K562 (cell line): ENCODE results near the gene DOK3. TPM values are rescaled to one million over a fixed set of nuclear protein-coding genes. Genes with fewer than 3 reads are reported as not detected.
A peak's percentile ranks its signal among the peaks of the same experiment; 100 is the strongest.

Experiments used
- BRD4 ChIP-seq: fragments of 200-600 bp; sonication (generic); IDR thresholded peaks from 2 replicates; pipeline ENCODE4 v1.6.1; 2017; ENCODE audit warnings: inconsistent platforms
- HDAC3 ChIP-seq: fragments of 450-650 bp; IDR thresholded peaks from 2 replicates; pipeline ENCODE4 v1.6.1; 2018; ENCODE audit warnings: borderline replicate concordance, mild to moderate bottlenecking, moderate library complexity; ENCODE audit not compliant: partially characterized antibody
- IFI16 ChIP-seq: fragments of 250-450 bp; sonication (Bioruptor Pico); IDR thresholded peaks from 2 replicates; pipeline ENCODE4 v2.1.2; 2022; ENCODE audit warnings: mild to moderate bottlenecking, inconsistent platforms
- KAT2B ChIP-seq: IDR thresholded peaks from one replicate; pipeline ENCODE4 v1.6.1; 2012; ENCODE audit warnings: low read depth, mild to moderate bottlenecking, control low read depth, inconsistent platforms, low read length, moderate library complexity
- KDM1A ChIP-seq, 2 experiments: fragments of 450-650 bp; IDR thresholded peaks; 2 replicates each; pipeline ENCODE4 v1.6.1; 2016; ENCODE audit warnings: mild to moderate bottlenecking in 2 of 2
- LCOR ChIP-seq: sonication (generic); formaldehyde crosslinking; IDR thresholded peaks from 2 replicates; pipeline ENCODE4 v1.8.0; 2022; ENCODE audit warnings: mild to moderate bottlenecking, missing genetic modification reagents
- MIER1 ChIP-seq: fragments of 450-650 bp; IDR thresholded peaks from 2 replicates; pipeline ENCODE4 v1.6.1; 2016; ENCODE audit warnings: antibody characterized with exemption, mild to moderate bottlenecking, low read depth
- MYC ChIP-seq, 2 experiments: fragments of 250-450 bp in 1 of 2; sonication (Bioruptor Pico) in 1 of 2; IDR thresholded peaks; 2 replicates each; pipeline versions ENCODE4 v1.5.1 to v1.6.1; 2012 to 2021; ENCODE audit warnings: low read depth in 2 of 2, borderline replicate concordance in 1 of 2, improper control_type of control experiment in 1 of 2, low read length in 1 of 2, mild to moderate bottlenecking in 1 of 2, moderate library complexity in 1 of 2
- NBN ChIP-seq: fragments of 450-650 bp; IDR thresholded peaks from 2 replicates; pipeline ENCODE4 v1.6.1; 2016; ENCODE audit warnings: low read depth, mild to moderate bottlenecking
- NR2C2 ChIP-seq, 2 experiments: fragments of 200-800 bp in 1 of 2; sonication (Bioruptor generic) in 1 of 2; sonication (generic) in 1 of 2; formaldehyde crosslinking in 1 of 2; IDR thresholded peaks; 2 replicates each; pipeline versions ENCODE4 v1.6.1 to v1.8.0; 2016 to 2022; ENCODE audit warnings: mild to moderate bottlenecking in 1 of 2, missing compliant biosample characterization in 1 of 2, missing genetic modification characterization in 1 of 2, missing genetic modification reagents in 1 of 2
- PCBP2 ChIP-seq: fragments of 200-400 bp; formaldehyde crosslinking; IDR thresholded peaks from 2 replicates; pipeline ENCODE4 v1.6.1; 2018; ENCODE audit warnings: low read length, low read depth, mild to moderate bottlenecking, moderate library complexity; ENCODE audit not compliant: poor library complexity, severe bottlenecking
- TBP ChIP-seq: optimal IDR thresholded peaks from 2 replicates; pipeline ENCODE3; 2011; ENCODE audit warnings: low read depth, low read length, improper control_type of control experiment
- U2AF1 ChIP-seq: fragments of 200-400 bp; formaldehyde crosslinking; optimal IDR thresholded peaks from 2 replicates; pipeline ENCODE3; 2017; ENCODE audit warnings: mild to moderate bottlenecking, low read depth, low read length, moderate library complexity
- ZZZ3 ChIP-seq: fragments of 450-650 bp; IDR thresholded peaks from 2 replicates; pipeline ENCODE4 v1.6.1; 2016; ENCODE audit warnings: antibody characterized with exemption, mild to moderate bottlenecking, moderate library complexity
- polyA plus RNA-seq, 8 experiments: library from polyadenylated mRNA; depleted of rRNA in 4 of 8; stranded (reverse) in 5 of 8; unstranded in 3 of 8; fragments of >200 nt; fragmentation: Nextera tagmentation in 2 of 8; fragmentation: Illumina TruSeq in 1 of 8; extraction: Ambion mirVana in 2 of 8; extraction: Trizol in 1 of 8; gene quantifications; 2 replicates each; pipeline versions ENCODE4 v1.2.1 to v1.2.3, GENCODE V29; 2011 to 2014; ENCODE audit warnings: inconsistent platforms in 1 of 8, missing spikeins in 1 of 8
- total RNA-seq, 7 experiments: library from RNA; depleted of rRNA in 6 of 7; stranded (reverse); fragments of >200 nt in 6 of 7; fragmentation: Illumina TruSeq in 2 of 7; extraction: Trizol in 2 of 7; gene quantifications; 2 replicates each; pipeline versions ENCODE4 v1.2.1 to v1.2.3, GENCODE V29; 2011 to 2021; ENCODE audit warnings: low replicate concordance in 1 of 7
- TF ChIP-seq, protein P1 (sequence below): fragments of 250-450 bp; sonication (Bioruptor Pico); IDR thresholded peaks from 2 replicates; pipeline ENCODE4 v1.5.1; 2021; ENCODE audit warnings: mild to moderate bottlenecking
- TF ChIP-seq, protein P2 (sequence below): fragments of 450-650 bp; formaldehyde crosslinking; IDR thresholded peaks from 2 replicates; pipeline ENCODE4 v1.4.0; 2022; ENCODE audit warnings: mild to moderate bottlenecking, moderate library complexity
- TF ChIP-seq, protein P3 (sequence below), 2 experiments: fragments of 450-650 bp in 1 of 2; IDR thresholded peaks; 2 replicates each; pipeline ENCODE4 v1.6.1; 2011 to 2017; ENCODE audit warnings: low read depth in 2 of 2, antibody characterized with exemption in 1 of 2, borderline replicate concordance in 1 of 2, low read length in 1 of 2, mild to moderate bottlenecking in 1 of 2, mixed read lengths in 1 of 2; ENCODE audit not compliant: control insufficient read depth in 1 of 2
- TF ChIP-seq, protein P4 (sequence below): fragments of 450-650 bp; formaldehyde crosslinking; IDR thresholded peaks from 2 replicates; pipeline ENCODE4 v1.4.0; 2022; ENCODE audit warnings: missing genetic modification characterization

DOK3 gene
- total and polyA plus RNA-seq, 9 of the 15 experiments (the other 6 are each of a cell fraction or from before 2014, with no cell fraction given) = 1.3 to 23.0 (median 8.0) TPM

DNA sequence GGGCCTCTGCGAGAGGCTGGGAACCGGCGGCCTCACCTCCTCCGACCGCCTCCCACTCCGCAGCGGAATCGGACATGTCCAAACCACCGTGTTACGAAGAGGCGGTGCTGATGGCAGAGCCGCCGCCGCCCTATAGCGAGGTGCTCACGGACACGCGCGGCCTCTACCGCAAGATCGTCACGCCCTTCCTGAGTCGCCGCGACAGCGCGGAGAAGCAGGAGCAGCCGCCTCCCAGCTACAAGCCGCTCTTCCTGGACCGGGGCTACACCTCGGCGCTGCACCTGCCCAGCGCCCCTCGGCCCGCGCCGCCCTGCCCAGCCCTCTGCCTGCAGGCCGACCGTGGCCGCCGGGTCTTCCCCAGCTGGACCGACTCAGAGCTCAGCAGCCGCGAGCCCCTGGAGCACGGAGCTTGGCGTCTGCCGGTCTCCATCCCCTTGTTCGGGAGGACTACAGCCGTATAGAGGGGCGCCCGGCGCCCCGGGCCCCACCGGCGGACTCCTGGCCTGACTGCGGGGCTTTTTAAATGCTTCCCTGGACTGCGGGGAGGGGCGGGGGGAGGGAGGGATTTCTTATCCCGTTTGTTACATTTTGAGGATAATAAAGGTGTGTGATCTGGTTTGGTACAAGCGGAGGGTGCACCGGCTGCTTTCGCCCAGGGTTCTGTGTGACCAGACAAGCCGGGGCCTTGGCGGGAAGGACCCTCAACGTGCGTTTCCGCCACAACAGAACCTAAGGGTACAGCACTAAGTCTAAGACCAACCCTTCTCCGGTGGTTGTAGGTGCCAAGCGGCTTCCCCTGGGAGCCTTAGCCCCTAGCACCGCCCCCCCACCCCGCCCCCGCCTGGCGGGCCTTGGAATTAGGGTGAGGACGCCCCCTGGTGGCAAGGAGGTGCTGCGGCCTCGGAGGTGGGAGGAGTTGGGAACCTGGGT lies 53.7 kb downstream of the DOK3 start (continued):
- TF ChIP-seq, protein P1, sequence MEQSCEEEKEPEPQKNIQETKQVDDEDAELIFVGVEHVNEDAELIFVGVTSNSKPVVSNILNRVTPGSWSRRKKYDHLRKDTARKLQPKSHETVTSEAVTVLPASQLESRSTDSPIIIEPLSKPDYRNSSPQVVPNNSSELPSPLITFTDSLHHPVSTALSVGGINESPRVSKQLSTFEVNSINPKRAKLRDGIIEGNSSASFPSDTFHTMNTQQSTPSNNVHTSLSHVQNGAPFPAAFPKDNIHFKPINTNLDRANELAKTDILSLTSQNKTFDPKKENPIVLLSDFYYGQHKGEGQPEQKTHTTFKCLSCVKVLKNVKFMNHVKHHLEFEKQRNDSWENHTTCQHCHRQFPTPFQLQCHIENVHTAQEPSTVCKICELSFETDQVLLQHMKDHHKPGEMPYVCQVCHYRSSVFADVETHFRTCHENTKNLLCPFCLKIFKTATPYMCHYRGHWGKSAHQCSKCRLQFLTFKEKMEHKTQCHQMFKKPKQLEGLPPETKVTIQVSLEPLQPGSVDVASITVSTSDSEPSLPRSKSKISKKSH (CRISPR knock-in tag) = no peak
- TF ChIP-seq LCOR (CRISPR knock-in tag) = 0 out of 2 replicates have a peak, but pooled peaks have one; percentile 44
- TF ChIP-seq PCBP2 = no peak
- peak; percentile 11 for TF ChIP-seq TBP
- no peak for TF ChIP-seq NBN
- no peak; the same call in none of the 2 replicates for TF ChIP-seq NR2C2 (CRISPR knock-in tag; IDR thresholded peaks at IDR 0.05)
- 0 out of 2 replicates have a peak, but pooled peaks have one; percentile 26 for TF ChIP-seq NR2C2 (tag; IDR thresholded peaks at IDR 0.05)
- TF ChIP-seq IFI16 (CRISPR knock-in tag) = no peak
- TF ChIP-seq MYC (IDR thresholded peaks at IDR 0.05; ENCODE audit: low read depth, low read length) = 0 out of 2 replicates have a peak, but pooled peaks have one; percentile 29
- no peak for TF ChIP-seq MYC (CRISPR knock-in tag; IDR thresholded peaks at IDR 0.05; ENCODE audit: borderline replicate concordance, low read depth)
- TF ChIP-seq U2AF1 = no peak
- TF ChIP-seq, protein P2, sequence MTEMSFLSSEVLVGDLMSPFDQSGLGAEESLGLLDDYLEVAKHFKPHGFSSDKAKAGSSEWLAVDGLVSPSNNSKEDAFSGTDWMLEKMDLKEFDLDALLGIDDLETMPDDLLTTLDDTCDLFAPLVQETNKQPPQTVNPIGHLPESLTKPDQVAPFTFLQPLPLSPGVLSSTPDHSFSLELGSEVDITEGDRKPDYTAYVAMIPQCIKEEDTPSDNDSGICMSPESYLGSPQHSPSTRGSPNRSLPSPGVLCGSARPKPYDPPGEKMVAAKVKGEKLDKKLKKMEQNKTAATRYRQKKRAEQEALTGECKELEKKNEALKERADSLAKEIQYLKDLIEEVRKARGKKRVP (CRISPR knock-in tag) = no peak
- TF ChIP-seq MIER1 = no peak
- TF ChIP-seq HDAC3 = no peak
- TF ChIP-seq, protein P3, sequence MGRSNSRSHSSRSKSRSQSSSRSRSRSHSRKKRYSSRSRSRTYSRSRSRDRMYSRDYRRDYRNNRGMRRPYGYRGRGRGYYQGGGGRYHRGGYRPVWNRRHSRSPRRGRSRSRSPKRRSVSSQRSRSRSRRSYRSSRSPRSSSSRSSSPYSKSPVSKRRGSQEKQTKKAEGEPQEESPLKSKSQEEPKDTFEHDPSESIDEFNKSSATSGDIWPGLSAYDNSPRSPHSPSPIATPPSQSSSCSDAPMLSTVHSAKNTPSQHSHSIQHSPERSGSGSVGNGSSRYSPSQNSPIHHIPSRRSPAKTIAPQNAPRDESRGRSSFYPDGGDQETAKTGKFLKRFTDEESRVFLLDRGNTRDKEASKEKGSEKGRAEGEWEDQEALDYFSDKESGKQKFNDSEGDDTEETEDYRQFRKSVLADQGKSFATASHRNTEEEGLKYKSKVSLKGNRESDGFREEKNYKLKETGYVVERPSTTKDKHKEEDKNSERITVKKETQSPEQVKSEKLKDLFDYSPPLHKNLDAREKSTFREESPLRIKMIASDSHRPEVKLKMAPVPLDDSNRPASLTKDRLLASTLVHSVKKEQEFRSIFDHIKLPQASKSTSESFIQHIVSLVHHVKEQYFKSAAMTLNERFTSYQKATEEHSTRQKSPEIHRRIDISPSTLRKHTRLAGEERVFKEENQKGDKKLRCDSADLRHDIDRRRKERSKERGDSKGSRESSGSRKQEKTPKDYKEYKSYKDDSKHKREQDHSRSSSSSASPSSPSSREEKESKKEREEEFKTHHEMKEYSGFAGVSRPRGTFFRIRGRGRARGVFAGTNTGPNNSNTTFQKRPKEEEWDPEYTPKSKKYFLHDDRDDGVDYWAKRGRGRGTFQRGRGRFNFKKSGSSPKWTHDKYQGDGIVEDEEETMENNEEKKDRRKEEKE (IDR thresholded peaks at IDR 0.05; ENCODE audit: borderline replicate concordance in 1 of 2, control insufficient read depth in 1 of 2, low read depth in 2 of 2, low read length in 1 of 2) = no peak
- TF ChIP-seq BRD4 = no peak
- TF ChIP-seq KDM1A (IDR thresholded peaks at IDR 0.05) = no peak
- peak; percentile 67 for TF ChIP-seq KAT2B
- TF ChIP-seq, protein P4, sequence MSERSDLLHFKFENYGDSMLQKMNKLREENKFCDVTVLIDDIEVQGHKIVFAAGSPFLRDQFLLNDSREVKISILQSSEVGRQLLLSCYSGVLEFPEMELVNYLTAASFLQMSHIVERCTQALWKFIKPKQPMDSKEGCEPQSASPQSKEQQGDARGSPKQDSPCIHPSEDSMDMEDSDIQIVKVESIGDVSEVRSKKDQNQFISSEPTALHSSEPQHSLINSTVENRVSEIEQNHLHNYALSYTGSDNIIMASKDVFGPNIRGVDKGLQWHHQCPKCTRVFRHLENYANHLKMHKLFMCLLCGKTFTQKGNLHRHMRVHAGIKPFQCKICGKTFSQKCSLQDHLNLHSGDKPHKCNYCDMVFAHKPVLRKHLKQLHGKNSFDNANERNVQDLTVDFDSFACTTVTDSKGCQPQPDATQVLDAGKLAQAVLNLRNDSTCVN = no peak
- TF ChIP-seq ZZZ3 = no peak
